NCI-H1436 treated with DMSO at 0.1 percent for 48 hours (cell line): ENCODE results near the gene NQO2.

Experiments
- DNase-seq: peaks from one replicate; lab custom pipeline; 2025; lab: John Stamatoyannopoulos, UW

NQO2 gene, protein sequence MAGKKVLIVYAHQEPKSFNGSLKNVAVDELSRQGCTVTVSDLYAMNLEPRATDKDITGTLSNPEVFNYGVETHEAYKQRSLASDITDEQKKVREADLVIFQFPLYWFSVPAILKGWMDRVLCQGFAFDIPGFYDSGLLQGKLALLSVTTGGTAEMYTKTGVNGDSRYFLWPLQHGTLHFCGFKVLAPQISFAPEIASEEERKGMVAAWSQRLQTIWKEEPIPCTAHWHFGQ

DNA sequence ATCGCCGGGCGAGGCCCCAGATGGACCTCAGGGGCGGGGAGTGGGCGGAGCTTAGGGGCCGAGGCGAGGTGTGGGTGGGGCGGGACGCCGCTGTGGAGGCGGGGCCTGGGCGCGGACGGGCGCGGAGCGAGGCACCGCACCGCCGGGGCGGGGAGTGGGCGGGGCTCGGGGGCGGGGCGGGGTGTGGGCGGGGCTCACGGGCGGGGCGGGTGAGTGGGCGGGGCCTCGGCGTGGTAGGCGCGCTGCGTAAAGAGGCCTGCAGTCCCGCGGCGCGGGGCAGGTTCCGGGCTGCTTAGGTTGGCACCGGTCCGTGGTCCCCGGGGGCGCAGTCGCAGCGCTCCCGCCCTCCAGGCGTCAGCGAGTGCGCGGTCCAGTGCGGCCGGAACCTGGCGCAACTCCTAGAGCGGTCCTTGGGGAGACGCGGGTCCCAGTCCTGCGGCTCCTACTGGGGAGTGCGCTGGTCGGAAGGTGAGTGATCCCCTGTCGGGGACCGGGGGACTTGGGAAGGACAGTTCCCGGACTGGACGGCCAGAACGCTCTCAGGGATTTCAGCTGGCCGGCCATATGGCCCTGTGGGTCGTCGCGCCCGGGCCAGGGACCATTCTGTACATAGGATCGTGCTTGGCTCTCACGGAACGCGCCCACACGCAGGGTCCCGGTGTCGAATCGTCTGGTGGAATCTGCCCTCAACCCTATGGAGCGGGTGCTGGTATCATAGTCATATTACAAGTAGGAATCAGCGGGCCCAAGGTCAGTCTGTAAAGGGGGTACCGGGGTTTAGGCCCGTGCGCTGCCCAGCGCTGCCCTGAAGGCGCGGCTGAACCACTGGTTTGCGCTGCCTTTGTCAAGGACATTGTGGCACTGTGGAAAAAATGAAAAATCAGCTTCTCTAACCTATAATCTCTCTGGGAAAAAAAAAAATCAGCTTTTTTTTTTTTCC, at the start of gene NQO2:
Gene NQO2, plus strand, starts transcription at position 277 of the 940 bp plus-strand sequence. CDS start 6,659 bp downstream, outside the sequence.
- DNase-seq, result peak; percentile 66

DNA sequence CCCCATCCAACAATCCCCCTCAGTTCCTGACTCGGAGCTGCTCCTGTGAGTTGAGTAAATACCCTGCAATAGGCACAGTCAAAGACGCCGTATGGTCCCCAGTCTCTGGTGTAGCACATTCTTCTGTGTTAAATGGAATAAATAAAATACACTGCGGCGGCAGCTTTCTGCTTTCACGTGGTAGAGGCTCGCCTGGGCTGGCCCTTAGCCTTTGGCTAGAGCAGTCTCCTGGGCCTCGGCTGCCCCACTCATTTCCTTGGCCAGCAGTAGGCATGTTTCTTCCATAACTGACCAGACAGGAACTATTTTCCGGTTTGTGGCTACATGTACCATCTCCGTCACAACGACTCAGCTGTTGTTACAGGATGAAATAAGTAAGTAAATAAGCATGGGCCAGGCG, 49.0 kb upstream of the NQO2 start:
- no peak for DNase-seq

- no peak for DNase-seq
These were observed 48.0 kb upstream of the NQO2 start for GRCh38 chr6:2951728-2952127.

DNA sequence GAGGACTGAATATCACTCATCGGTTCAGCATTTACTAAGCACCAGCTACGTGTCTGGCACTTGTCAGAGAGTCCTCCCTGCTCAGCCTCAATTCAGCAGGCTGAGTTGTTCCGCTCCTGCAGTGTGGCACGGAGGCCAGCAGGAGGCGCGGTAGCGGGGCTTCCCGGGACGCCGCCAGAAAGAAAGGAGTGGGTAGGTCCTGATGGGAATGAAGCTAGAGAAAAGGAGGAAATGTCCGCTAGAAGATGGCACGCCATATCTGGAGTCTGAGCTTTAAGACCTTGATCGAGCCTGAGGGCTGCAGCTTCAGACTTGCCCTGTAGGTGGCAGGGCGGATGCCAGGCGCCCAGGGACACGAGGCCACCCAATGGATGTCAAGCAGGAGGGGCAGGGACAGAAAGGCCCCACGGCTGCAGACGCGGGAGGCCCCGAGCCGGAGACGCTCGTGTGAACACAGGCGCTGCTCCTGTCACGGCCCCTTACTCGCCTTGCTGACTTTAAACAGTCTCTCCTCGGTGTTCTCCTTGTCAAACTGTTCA, 47.1 kb upstream of the NQO2 start:
- DNase-seq, result no peak

GRCh38 chr6:2953098-2953497, 46.6 kb upstream of the NQO2 start:
- DNase-seq, result no peak

DNA sequence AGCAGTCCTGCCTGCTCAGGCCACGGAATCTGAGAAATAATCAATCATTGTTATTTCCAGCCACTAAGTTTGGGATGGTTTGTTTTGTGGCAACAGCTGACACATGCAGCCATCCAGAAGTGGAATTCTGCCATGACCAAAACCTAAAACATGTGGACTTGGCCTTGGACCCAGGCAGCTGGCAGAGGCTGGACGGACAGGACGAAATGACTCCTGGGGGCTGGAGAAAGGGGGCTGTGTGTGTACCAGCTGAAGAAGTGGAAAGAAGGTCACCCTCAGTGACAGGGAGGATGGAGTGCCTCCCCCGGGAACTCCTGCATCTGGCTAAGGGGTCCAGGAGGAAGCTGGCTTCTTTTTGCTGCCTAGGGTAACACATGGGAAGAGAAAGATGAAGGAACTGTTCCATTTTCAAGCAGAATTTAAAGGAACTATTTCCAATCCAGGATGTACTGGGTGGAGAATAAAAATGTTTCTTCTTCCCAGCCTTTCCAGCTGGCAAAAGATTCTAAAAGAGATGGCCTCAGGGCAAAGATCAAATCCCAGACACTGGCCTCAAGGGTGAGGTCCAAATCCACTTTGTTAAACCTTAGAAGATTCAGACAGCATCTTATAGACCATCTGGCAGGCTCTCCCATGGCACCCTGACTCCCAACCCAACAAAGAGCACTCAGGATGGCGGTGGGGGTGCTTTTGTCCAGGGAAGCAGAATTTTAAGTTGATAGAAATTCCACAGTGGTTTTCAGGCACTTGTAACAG, 42.6 kb upstream of the NQO2 start:
- no peak for DNase-seq

DNA sequence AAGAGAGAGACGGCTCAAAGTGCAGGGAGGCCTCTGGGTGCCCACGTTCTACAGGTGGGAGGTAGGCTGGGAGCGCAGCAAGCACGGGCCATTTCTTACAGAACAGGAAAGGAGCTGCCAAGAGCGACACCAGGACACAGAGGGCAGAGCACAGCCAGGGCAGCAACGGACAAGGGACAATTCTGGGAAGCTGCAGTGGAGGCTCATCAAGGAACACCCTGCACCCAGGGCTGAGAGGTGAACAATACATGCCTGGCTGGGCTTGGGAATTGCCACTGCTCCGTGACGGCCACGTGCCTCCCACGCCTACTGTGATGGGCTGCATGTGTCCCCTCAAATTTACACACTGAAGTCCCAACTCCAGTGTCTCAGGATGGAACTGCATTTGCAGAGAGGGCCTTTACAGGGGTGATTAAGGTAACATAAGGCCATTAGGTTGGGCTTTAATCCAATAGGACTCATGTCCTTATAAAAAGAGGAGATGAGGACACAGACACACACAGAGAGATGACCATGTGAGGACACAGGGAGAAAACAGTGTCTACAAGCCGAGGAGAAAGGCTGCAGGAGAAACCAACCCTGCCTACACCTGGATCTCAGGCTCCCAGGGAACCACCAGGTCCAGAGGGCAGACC, 41.9 kb upstream of the NQO2 start:
- no peak for DNase-seq

DNA sequence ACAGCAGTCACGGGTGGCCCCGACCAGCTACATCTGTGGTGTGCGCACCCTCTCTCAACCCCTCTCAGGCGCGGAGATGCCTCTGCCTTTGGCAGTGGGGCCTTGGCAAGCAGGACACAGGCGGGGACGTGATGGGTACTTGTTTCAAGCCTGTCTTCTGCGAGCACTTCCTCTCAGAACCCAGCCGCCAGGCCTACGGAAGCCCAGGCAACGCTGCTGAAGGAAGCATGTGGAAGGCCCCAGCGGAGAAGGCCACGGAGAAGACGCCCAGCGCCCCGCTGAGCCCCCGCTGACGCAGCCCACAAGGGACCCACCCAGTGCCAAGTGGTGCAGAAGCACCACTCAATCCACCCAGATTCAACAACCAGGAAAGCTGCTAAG, 41.4 kb upstream of the NQO2 start:
- DNase-seq, result no peak

DNA sequence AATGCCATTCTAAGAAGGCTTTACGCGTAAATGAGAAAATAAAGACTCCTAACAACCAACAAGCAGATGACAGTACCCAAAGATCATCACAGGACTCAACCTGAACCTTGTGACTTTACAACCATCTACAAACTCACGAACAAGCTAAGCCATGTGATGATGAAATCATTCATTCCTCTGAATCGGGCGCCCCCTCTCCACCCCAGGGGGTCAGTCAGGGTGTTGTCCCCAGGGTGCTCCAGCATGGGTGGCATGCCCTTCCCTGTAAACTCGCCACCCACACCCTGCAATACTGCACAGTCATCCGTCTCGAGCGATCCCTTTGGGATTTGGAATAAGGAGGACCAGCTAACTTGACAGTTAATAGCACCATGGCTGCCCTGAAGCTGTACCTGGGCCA, 40.9 kb upstream of the NQO2 start:
- DNase-seq, result no peak

DNA sequence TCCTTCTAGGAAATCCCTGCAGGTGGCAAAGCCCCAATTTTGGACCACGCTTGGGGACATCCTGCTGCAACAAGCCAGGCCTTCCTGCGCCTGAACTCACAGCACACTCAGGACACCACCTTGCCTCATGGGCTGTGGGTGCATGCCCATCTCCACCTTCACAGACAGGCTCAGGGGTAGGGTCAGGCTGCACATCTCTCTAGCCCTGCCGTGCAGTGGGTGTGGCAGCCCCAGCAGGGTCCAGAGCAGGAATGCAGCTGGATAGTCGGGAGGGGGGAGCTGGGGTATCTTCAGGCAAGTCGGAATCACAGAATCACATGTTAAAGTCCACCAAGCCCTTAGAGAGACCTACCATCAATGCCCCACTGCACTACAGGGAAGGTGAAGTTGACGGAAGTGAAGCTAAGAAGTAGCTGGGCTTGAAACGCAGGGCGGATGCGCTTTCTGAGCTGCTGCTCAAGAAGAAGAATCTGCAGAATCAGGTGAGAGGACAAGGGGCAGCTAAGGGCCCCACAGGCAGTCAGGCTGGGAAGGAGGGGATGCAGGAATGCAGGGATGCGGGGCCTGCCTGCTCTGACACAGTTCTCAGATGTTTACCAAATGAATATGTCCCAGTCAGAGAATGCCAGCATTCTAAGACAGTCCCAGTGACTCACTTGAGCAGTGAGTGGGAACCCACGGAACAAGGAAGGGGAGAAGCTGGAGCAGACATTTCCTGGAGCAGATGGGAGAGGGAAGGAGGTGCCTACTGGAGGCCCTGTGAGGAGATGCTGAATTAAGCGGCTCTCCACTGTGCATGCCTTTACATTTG, 39.6 kb upstream of the NQO2 start:
- no peak for DNase-seq

DNA sequence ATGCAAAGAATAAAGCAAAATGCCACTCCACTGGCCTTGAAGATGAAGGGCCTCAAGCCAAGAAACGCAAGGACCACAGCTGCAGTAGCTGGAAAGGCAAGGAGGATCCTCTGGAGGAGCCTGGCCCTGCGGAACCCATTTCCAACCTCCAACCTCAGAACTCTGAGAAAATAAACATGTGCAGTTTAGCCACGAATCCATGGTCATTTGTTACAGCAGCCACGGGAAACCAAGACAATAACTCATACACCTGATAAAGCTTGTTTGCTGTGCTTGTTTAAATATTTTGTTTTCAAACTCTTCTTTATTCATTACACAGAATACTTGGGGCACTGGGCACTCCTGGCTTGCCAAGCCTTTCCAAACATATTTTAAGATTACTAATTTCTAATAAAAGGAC, 38.8 kb upstream of the NQO2 start:
- DNase-seq, result no peak

- DNase-seq, result no peak
These were observed 38.2 kb upstream of the NQO2 start for GRCh38 chr6:2961506-2961905.

DNA sequence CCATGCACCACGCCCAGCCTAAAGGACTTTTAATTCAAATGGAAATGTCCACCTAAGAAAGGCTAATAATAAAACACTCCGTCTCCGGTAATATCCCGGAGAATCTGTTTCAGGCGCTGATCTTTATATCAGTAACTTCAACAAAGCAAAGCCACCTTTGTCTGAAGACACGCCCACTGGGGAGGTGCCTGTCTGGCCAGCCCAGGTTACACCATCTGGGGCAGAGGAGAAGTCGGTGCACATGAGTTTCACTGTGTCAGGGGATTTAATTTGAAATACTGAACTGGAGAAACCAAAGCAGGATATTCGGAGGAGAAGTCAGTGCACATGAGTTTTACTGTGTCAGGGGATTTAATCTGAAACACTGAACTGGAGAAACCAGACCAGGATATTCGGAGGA, 37.7 kb upstream of the NQO2 start:
- no peak for DNase-seq

- DNase-seq, result no peak
These were observed 37.1 kb upstream of the NQO2 start for GRCh38 chr6:2962636-2963035.

- DNase-seq, result no peak
These were observed 35.9 kb upstream of the NQO2 start for GRCh38 chr6:2963756-2964155.

- DNase-seq, result no peak
These were observed 34.7 kb upstream of the NQO2 start for GRCh38 chr6:2964793-2965505.

DNA sequence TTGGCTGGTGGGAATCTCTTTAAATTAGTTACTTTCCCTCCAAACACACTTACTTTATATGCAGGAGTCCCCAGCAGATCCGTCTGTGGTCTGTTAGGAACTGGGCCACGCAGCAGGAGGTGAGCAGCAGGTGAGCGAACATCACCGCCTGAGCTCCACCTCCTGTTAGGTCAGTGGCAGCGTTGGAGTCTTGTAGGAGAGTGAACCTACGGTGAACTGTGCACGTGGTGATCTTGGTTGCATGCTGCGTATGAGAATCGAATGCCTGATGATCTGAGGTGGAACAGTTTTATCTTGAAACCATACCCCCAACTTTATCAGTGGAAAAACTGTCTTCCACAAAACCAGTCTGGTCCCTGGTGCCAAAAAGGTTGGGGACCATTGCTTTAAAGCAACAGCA, 33.3 kb upstream of the NQO2 start:
- no peak for DNase-seq

- DNase-seq, result no peak
These were observed 31.8 kb upstream of the NQO2 start for GRCh38 chr6:2967936-2968335.

GRCh38 chr6:2968600-2969135, 31.0 kb upstream of the NQO2 start:
- DNase-seq, result no peak

DNA sequence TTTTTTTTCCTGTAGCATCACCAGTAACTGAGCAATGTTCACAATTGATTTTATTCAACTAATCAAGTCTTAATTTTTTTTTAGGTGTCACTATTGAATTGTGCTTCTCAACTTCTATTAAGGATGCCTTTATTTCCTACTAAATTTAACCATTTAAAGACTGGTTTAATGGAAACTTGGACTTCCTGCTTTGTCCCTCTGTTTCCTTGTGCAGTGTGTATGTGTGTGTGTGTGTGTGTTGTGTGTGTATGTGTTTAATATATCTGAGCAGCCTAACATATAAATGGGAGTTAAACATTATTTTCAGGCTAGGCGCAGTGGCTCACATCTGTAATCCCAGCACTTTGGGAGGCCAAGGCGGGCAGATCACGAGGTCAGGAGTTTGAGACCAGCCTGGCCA, 30.1 kb upstream of the NQO2 start:
- no peak for DNase-seq
